A549 (cell line): Measurements from ENCODE around the gene WHRN. TPM values are rescaled to one million over a fixed set of nuclear protein-coding genes. Genes with fewer than 3 reads are reported as not detected.

ENCODE experiments used
- ATAC-seq, 2 experiments: fragments of 200-7000 bp in 1 of 2; fragments of >200 bp in 1 of 2; cut with Nextera tagmentation in 1 of 2; cut with Tn5 transposase in 1 of 2; 3 replicates each; pipeline versions ENCODE4 v1.8.0 to v1.9.1; 2018 to 2020; ENCODE audit warnings: mild to moderate bottlenecking in 1 of 2, moderate library complexity in 1 of 2
- CTCF ChIA-PET: fragments of 300-600 bp; sonication (Branson Sonifier 250); formaldehyde crosslinking; extraction: SDS; loops from one replicate; lab custom pipeline; 2021; ENCODE audit warnings: antibody characterized with exemption, inconsistent platforms; lab: Yijun Ruan, JAX
- POLR2A ChIA-PET: fragments of 350-600 bp; formaldehyde crosslinking; extraction: SDS; loops from one replicate; lab custom pipeline; 2021; ENCODE audit warnings: antibody characterized with exemption, inconsistent platforms; lab: Yijun Ruan, JAX
- DNase-seq, 2 experiments: peaks; one replicate each; pipeline versions ENCODE4 v3.0.0 to v3.0.0-alpha.2; 2011 to 2016; ENCODE audit warnings: low read depth in 1 of 2, low spot score in 1 of 2
- FAIRE-seq: peaks from 2 replicates; lab custom pipeline; 2011; peaks lifted over from hg19 to GRCh38; lab: Jason Lieb, UNC
- H3K27ac ChIP-seq, 2 experiments: fragments of >200 bp; sonication (Bioruptor Twin); formaldehyde crosslinking; 3 replicates each; pipeline ENCODE4 v1.5.1; 2016 to 2017
- H3K4me1 ChIP-seq: fragments of >200 bp; sonication (Bioruptor Twin); formaldehyde crosslinking; 3 replicates; pipeline ENCODE4 v1.6.1; 2016
- H3K4me2 ChIP-seq: fragments of >200 bp; sonication (Bioruptor Twin); formaldehyde crosslinking; 3 replicates; pipeline ENCODE4 v1.6.1; 2016
- H3K4me3 ChIP-seq: fragments of >200 bp; sonication (Bioruptor Twin); formaldehyde crosslinking; 3 replicates; pipeline ENCODE4 v1.5.1; 2016
- H3K9me3 ChIP-seq: fragments of >200 bp; sonication (Bioruptor Twin); formaldehyde crosslinking; 3 replicates; pipeline ENCODE4 v1.6.1; 2016
- CBX2 ChIP-seq: fragments of 200-600 bp; sonication (generic); IDR thresholded peaks from 2 replicates; pipeline ENCODE4 v1.6.1; 2016; ENCODE audit warnings: low read depth, mild to moderate bottlenecking, borderline replicate concordance
- CEBPB ChIP-seq, 2 experiments: fragments of >200 bp in 1 of 2; sonication (Bioruptor Twin) in 1 of 2; formaldehyde crosslinking in 1 of 2; IDR thresholded peaks; 2 replicates each; pipeline ENCODE4 v1.6.1; 2012 to 2016
- CHD2 ChIP-seq: fragments of 150-350 bp; IDR thresholded peaks from 2 replicates; pipeline ENCODE4 v1.6.1; 2014; ENCODE audit warnings: low read length; ENCODE audit not compliant: partially characterized antibody
- CHD4 ChIP-seq: fragments of 200-600 bp; sonication (generic); IDR thresholded peaks from 2 replicates; pipeline ENCODE4 v1.6.1; 2016; ENCODE audit warnings: antibody characterized with exemption, mild to moderate bottlenecking, borderline replicate concordance
- E2F6 ChIP-seq: IDR thresholded peaks from 2 replicates; pipeline ENCODE4 v1.6.1; 2012; ENCODE audit warnings: low read depth, borderline replicate concordance
- FOXS1 ChIP-seq: fragments of 250-450 bp; sonication (Bioruptor Pico); IDR thresholded peaks from 2 replicates; pipeline ENCODE4 v1.5.0; 2020; ENCODE audit warnings: mild to moderate bottlenecking, moderate library complexity
- HDAC2 ChIP-seq: fragments of 200-600 bp; sonication (generic); IDR thresholded peaks from 2 replicates; pipeline ENCODE4 v1.6.1; 2016
- HES2 ChIP-seq: fragments of >200 bp; sonication (Bioruptor Twin); formaldehyde crosslinking; IDR thresholded peaks from 2 replicates; pipeline ENCODE4 v1.6.1; 2016
- HMGXB4 ChIP-seq: fragments of 250-450 bp; sonication (Bioruptor Pico); IDR thresholded peaks from 2 replicates; pipeline ENCODE4 v1.5.0; 2021; ENCODE audit warnings: mild to moderate bottlenecking, moderate library complexity, borderline replicate concordance
- JUN ChIP-seq, 2 experiments: fragments of >200 bp; sonication (Bioruptor Twin); formaldehyde crosslinking; IDR thresholded peaks; 2 replicates in 1 of 2; 3 replicates in 1 of 2; pipeline ENCODE4 v1.6.1; 2016 to 2017
- KDM1A ChIP-seq: fragments of 200-600 bp; sonication (generic); IDR thresholded peaks from 2 replicates; pipeline ENCODE4 v1.6.1; 2016; ENCODE audit warnings: low read depth, mild to moderate bottlenecking
- KDM5A ChIP-seq: fragments of 200-600 bp; sonication (generic); IDR thresholded peaks from 2 replicates; pipeline ENCODE4 v1.6.1; 2016; ENCODE audit warnings: antibody characterized with exemption, mild to moderate bottlenecking
- MAZ ChIP-seq: fragments of 150-350 bp; IDR thresholded peaks from 2 replicates; pipeline ENCODE4 v1.6.1; 2014; ENCODE audit warnings: antibody characterized with exemption, low read depth, low read length, borderline replicate concordance
- POLR2AphosphoS2 ChIP-seq: conservative IDR thresholded peaks from 2 replicates; pipeline ENCODE4 v1.6.1; 2012; ENCODE audit warnings: low read length, improper control_type of control experiment, inconsistent platforms
- RCOR1 ChIP-seq: fragments of 150-350 bp; IDR thresholded peaks from 2 replicates; pipeline ENCODE4 v1.6.1; 2014; ENCODE audit warnings: antibody characterized with exemption, low read length, low read depth
- ZFP36 ChIP-seq: fragments of 450-650 bp; IDR thresholded peaks from 2 replicates; pipeline ENCODE4 v1.6.1; 2014; ENCODE audit warnings: borderline replicate concordance; ENCODE audit not compliant: partially characterized antibody
- WGBS: methylation state at CpG from one replicate; pipeline ENCODE4 v1.1.6; 2017; ENCODE audit errors: missing lambda C conversion rate; 5-methylcytosine and 5-hydroxymethylcytosine counted together
- polyA plus RNA-seq, 4 experiments: library from polyadenylated mRNA; depleted of rRNA in 3 of 4; stranded (reverse); fragments of >200 nt; fragmentation: RNase III in 1 of 4; extraction: RNeasy Plus Mini Kit Qiagen cat#74134 plus additional on column Dnase treatment in 1 of 4; gene quantifications; 2 replicates in 3 of 4; 3 replicates in 1 of 4; pipeline ENCODE4 v1.2.3, GENCODE V29; 2011 to 2017
- TF ChIP-seq, protein P1 (sequence below): fragments of 150-350 bp; IDR thresholded peaks from 2 replicates; pipeline ENCODE4 v1.6.1; 2014; ENCODE audit warnings: low read depth, mild to moderate bottlenecking, low read length

Gene WHRN
- polyA plus RNA-seq, 2 of the 4 experiments (the other 2 are of a cell fraction) = 1.2 to 3.2 TPM

DNA sequence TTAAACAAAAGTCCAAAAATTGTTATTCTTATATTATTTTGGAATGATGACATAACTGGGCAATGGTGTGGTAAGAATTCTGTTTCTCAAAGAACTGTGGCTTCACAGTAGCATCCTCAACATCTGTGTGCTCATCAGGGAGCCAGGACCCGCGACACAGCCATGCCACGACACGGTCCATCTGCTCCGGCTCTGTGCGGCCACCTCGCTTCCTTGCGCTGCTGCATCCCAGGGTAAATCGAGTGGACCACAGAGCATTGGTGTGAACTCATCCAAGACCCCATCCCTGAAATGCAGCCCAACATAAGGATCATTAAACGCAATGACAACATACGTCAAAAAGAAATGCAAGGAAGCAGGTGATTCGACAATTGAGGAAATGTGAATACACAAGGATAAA, 15.3 kb downstream of the WHRN start:
- Histone ChIP-seq H3K27ac (no peak overlapping the region), H3K4me2 (no peak overlapping the region), H3K4me3 (no peak overlapping the region), H3K9me3 (no peaks in the 10 kb centered on the region), H3K4me1 (peaks cover 4% of the 10 kb centered on the region; the same call in 1 of the 3 replicates)
- 85% methylated on average over 12 of the region's 12 CpGs for WGBS
- ATAC-seq (no peak), DNase-seq (no peak), FAIRE-seq (no peak)
- CTCF ChIA-PET = interaction anchor here (6.9 to 7.1 kb wide), 2 partner anchors 15 to 56 kb away, joined by 37 to 104 read pairs; partner anchors contain the start of gene WHRN
- TF ChIP-seq CHD2 (no peak), KDM5A (no peak), FOXS1 (CRISPR knock-in tag) (no peak), E2F6 (no peak), KDM1A (no peak), RCOR1 (no peak), POLR2AphosphoS2 (no peak), ZFP36 (no peak)
- POLR2A ChIA-PET = no interaction called here

DNA sequence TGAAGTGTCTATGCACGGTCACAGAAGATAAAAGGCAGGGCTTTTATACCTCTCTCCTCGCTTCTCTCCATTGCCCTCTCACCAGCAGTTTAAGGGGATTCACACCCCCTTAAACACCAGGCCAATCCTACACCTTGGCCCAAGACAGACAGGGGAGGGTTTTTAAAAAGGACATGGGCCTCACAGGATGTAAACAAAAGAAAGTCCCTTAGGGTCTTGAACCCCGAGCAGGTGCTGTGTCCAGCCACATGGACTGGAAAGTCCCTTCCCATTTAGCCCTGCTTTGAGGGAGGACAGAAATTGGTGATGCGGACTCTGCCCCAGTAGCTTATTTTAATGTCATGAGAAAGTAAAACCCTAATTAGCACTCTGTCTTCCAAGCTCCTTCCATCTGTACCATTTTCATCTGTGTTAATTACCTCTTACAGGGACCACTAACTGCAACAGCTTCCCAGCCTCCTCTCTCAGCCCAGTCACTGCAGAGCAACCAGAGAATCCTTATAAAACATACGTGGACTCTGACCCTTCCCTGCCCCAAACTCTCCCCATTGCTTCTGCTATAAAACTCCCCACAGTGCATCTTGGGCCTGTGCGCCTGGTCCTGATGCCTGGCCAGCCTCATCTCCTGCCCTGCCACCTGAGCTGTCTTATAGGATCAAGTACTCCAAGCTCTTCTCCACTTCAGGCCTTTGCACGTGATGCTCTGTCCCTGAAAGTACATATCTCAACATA, 16.7 kb downstream of the WHRN start:
- peaks cover 9% of the 10 kb centered on the region; the same call in 1 of the 3 replicates for H3K4me1 ChIP-seq
- 67% methylated on average over 7 of the region's 7 CpGs for WGBS
- CTCF ChIA-PET = interaction anchor here (0.7 to 7.1 kb wide), 35 partner anchors 9 to 526 kb away, joined by 3 to 104 read pairs (median 5); partner anchors contain the start of genes ATP6V1G1, TEX53 and WHRN

More for the DNA sequence above, 16.7 kb downstream of the WHRN start:
- no peaks in the 10 kb centered on the region for H3K9me3 ChIP-seq
- POLR2A ChIA-PET = interaction anchor here (0.9 kb wide), 1 partner anchor 99 kb away, joined by 3 read pairs; the partner anchor contains the start of gene ATP6V1G1
- no peak for TF ChIP-seq HES2
- TF ChIP-seq HMGXB4 (CRISPR knock-in tag) = no peak
- TF ChIP-seq CHD4 = no peak
- no peak for TF ChIP-seq CEBPB (IDR thresholded peaks at IDR 0.05)
- no peak for TF ChIP-seq RCOR1
- TF ChIP-seq CBX2 = no peak
- no peak for TF ChIP-seq MAZ
- TF ChIP-seq HDAC2 = no peak
- TF ChIP-seq, protein P1, sequence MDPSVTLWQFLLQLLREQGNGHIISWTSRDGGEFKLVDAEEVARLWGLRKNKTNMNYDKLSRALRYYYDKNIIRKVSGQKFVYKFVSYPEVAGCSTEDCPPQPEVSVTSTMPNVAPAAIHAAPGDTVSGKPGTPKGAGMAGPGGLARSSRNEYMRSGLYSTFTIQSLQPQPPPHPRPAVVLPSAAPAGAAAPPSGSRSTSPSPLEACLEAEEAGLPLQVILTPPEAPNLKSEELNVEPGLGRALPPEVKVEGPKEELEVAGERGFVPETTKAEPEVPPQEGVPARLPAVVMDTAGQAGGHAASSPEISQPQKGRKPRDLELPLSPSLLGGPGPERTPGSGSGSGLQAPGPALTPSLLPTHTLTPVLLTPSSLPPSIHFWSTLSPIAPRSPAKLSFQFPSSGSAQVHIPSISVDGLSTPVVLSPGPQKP = no peak
- no peak for TF ChIP-seq JUN (IDR thresholded peaks at IDR 0.05)
- H3K27ac ChIP-seq = no peak overlapping the region
- H3K4me3 ChIP-seq = no peak overlapping the region
- DNase-seq (no peak), FAIRE-seq (no peak), ATAC-seq (no peak)
- H3K4me2 ChIP-seq = no peak overlapping the region
